RCC 7860 (cell line): ENCODE data around the gene ANKRD36B.
"Not testable (repeated sequence)": the region's sequence is repeated elsewhere in the genome, so short reads cannot be mapped to it uniquely, and the experiment has no call there.

ENCODE experiments used
- DNase-seq: peaks from one replicate; pipeline ENCODE4 v3.0.0-alpha.2; 2015; ENCODE audit warnings: low spot score
- FAIRE-seq: peaks from 2 replicates; lab custom pipeline; 2012; peaks lifted over from hg19 to GRCh38; lab: Jason Lieb, UNC

The ANKRD36B gene

GRCh38 chr2:97589598-97590510, at the start of gene ANKRD36B:
TSS of gene ANKRD36B (minus strand) at chr2:97589877. CDS start at chr2:97589685, 192 bp downstream.
- not testable (repeated sequence) for FAIRE-seq
- DNase-seq: peak; percentile 48

- not testable (repeated sequence) for DNase-seq, FAIRE-seq
Observed at GRCh38 chr2:97626049-97626430, 36.4 kb upstream of the ANKRD36B start.

GRCh38 chr2:97625354-97626048, 35.8 kb upstream of the ANKRD36B start:
- FAIRE-seq, DNase-seq: not testable (repeated sequence)

GRCh38 chr2:97622976-97623375, 33.3 kb upstream of the ANKRD36B start:
- DNase-seq, FAIRE-seq: not testable (repeated sequence)

- FAIRE-seq, DNase-seq: not testable (repeated sequence)
Observed at GRCh38 chr2:97620492-97620891, 30.8 kb upstream of the ANKRD36B start.

- not testable (repeated sequence) for FAIRE-seq, DNase-seq
Observed at GRCh38 chr2:97618939-97619827, 29.5 kb upstream of the ANKRD36B start.

GRCh38 chr2:97617911-97618310, 28.2 kb upstream of the ANKRD36B start:
- DNase-seq (no peak), FAIRE-seq (no peak)

- not testable (repeated sequence) for DNase-seq, FAIRE-seq
Observed at GRCh38 chr2:97615746-97616145, 26.1 kb upstream of the ANKRD36B start.

- DNase-seq, FAIRE-seq: not testable (repeated sequence)
Observed at GRCh38 chr2:97611895-97612294, 22.2 kb upstream of the ANKRD36B start.

GRCh38 chr2:97608745-97609144, 19.1 kb upstream of the ANKRD36B start:
- FAIRE-seq: not testable (repeated sequence)

GRCh38 chr2:97605524-97606339, 16.1 kb upstream of the ANKRD36B start:
- FAIRE-seq: not testable (repeated sequence)

More at GRCh38 chr2:97608745-97609144, 19.1 kb upstream of the ANKRD36B start:
- DNase-seq: not testable (repeated sequence)

GRCh38 chr2:97605109-97605508, 15.4 kb upstream of the ANKRD36B start:
- DNase-seq, FAIRE-seq: not testable (repeated sequence)

More at GRCh38 chr2:97605524-97606339, 16.1 kb upstream of the ANKRD36B start:
- DNase-seq: not testable (repeated sequence)

GRCh38 chr2:97601537-97601936, 11.9 kb upstream of the ANKRD36B start:
- not testable (repeated sequence) for FAIRE-seq, DNase-seq

- not testable (repeated sequence) for FAIRE-seq
Observed at GRCh38 chr2:97596180-97596579, 6.5 kb upstream of the ANKRD36B start.

GRCh38 chr2:97593520-97593919, 3.8 kb upstream of the ANKRD36B start:
- not testable (repeated sequence) for DNase-seq, FAIRE-seq

More at GRCh38 chr2:97596180-97596579, 6.5 kb upstream of the ANKRD36B start:
- not testable (repeated sequence) for DNase-seq

GRCh38 chr2:97590515-97591394, 1.1 kb upstream of the ANKRD36B start:
- FAIRE-seq (peak; percentile 80), DNase-seq (peak; percentile 79)

- not testable (repeated sequence) for DNase-seq, FAIRE-seq
Observed at GRCh38 chr2:97589257-97589597, 450 bp downstream of the ANKRD36B start.

- not testable (repeated sequence) for DNase-seq, FAIRE-seq
Observed at GRCh38 chr2:97565674-97566073, 24.0 kb downstream of the ANKRD36B start.
